ENCODE measurements around the gene DDX1. TPM values are rescaled to one million over a fixed set of nuclear protein-coding genes. Genes with fewer than 3 reads are reported as not detected.

Gene DDX1
- total and polyA plus RNA-seq, 10 of the 15 experiments (the other 5 are each of a cell fraction or from before 2014, with no cell fraction given), result 53.2 to 134 (median 85.6) TPM

- peak; percentile 70; the same call in 1 of the 2 replicates for TF ChIP-seq NR2C1 (IDR thresholded peaks at IDR 0.05)
- 0 out of 4 replicates have a peak, but pooled peaks of 1 of the 2 experiments have one; percentile 9 for TF ChIP-seq CEBPB (IDR thresholded peaks at IDR 0.05; ENCODE audit: borderline replicate concordance in 1 of 2, low read depth in 2 of 2, low read length in 2 of 2)
- TF ChIP-seq HCFC1 (IDR thresholded peaks at IDR 0.05; ENCODE audit: low read length), result peak; percentile 86
- TF ChIP-seq POLR2AphosphoS5 (IDR thresholded peaks at IDR 0.05; ENCODE audit: low read length), result peak; percentile 84
- TF ChIP-seq IRF4 (IDR thresholded peaks at IDR 0.05; ENCODE audit: low read depth, low read length), result no peak
- TF ChIP-seq TAF1 (IDR thresholded peaks at IDR 0.05; ENCODE audit: borderline replicate concordance, low read depth, low read length), result peak; percentile 96; the same call in 1 of the 2 replicates
- TF ChIP-seq CHD1 (IDR thresholded peaks at IDR 0.05; ENCODE audit: low read depth, low read length), result peak; percentile 61; the same call in 1 of the 2 replicates
- no peak for TF ChIP-seq SMC3 (IDR thresholded peaks at IDR 0.05; ENCODE audit: borderline replicate concordance, low read length)
- TF ChIP-seq STAT1 (conservative IDR thresholded peaks at IDR 0.05), result peak; percentile 86; the same call in 1 of the 2 replicates
- peak; percentile 7; the same call in 1 of the 2 replicates for TF ChIP-seq PAX5 (IDR thresholded peaks at IDR 0.05; ENCODE audit: borderline replicate concordance, low read depth, low read length)
- TF ChIP-seq ZNF274 (IDR thresholded peaks at IDR 0.05; ENCODE audit: insufficient read depth, insufficient read length), result no peak
- TF ChIP-seq ZNF217 (IDR thresholded peaks at IDR 0.05), result no peak
- TF ChIP-seq, protein P1, sequence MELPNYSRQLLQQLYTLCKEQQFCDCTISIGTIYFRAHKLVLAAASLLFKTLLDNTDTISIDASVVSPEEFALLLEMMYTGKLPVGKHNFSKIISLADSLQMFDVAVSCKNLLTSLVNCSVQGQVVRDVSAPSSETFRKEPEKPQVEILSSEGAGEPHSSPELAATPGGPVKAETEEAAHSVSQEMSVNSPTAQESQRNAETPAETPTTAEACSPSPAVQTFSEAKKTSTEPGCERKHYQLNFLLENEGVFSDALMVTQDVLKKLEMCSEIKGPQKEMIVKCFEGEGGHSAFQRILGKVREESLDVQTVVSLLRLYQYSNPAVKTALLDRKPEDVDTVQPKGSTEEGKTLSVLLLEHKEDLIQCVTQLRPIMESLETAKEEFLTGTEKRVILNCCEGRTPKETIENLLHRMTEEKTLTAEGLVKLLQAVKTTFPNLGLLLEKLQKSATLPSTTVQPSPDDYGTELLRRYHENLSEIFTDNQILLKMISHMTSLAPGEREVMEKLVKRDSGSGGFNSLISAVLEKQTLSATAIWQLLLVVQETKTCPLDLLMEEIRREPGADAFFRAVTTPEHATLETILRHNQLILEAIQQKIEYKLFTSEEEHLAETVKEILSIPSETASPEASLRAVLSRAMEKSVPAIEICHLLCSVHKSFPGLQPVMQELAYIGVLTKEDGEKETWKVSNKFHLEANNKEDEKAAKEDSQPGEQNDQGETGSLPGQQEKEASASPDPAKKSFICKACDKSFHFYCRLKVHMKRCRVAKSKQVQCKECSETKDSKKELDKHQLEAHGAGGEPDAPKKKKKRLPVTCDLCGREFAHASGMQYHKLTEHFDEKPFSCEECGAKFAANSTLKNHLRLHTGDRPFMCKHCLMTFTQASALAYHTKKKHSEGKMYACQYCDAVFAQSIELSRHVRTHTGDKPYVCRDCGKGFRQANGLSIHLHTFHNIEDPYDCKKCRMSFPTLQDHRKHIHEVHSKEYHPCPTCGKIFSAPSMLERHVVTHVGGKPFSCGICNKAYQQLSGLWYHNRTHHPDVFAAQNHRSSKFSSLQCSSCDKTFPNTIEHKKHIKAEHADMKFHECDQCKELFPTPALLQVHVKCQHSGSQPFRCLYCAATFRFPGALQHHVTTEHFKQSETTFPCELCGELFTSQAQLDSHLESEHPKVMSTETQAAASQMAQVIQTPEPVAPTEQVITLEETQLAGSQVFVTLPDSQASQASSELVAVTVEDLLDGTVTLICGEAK (IDR thresholded peaks at IDR 0.05; ENCODE audit: borderline replicate concordance), result peak; percentile 98
- TF ChIP-seq RAD21 (IDR thresholded peaks at IDR 0.05; ENCODE audit: insufficient read depth, low read depth, low read length), result no peak
- no peak for TF ChIP-seq NFIC (IDR thresholded peaks at IDR 0.05; ENCODE audit: low read depth, low read length)
- TF ChIP-seq, protein P2, sequence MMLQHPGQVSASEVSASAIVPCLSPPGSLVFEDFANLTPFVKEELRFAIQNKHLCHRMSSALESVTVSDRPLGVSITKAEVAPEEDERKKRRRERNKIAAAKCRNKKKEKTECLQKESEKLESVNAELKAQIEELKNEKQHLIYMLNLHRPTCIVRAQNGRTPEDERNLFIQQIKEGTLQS (IDR thresholded peaks at IDR 0.05; ENCODE audit: borderline replicate concordance, extremely low read depth, low read depth, low read length), result no peak
- TF ChIP-seq, protein P3, sequence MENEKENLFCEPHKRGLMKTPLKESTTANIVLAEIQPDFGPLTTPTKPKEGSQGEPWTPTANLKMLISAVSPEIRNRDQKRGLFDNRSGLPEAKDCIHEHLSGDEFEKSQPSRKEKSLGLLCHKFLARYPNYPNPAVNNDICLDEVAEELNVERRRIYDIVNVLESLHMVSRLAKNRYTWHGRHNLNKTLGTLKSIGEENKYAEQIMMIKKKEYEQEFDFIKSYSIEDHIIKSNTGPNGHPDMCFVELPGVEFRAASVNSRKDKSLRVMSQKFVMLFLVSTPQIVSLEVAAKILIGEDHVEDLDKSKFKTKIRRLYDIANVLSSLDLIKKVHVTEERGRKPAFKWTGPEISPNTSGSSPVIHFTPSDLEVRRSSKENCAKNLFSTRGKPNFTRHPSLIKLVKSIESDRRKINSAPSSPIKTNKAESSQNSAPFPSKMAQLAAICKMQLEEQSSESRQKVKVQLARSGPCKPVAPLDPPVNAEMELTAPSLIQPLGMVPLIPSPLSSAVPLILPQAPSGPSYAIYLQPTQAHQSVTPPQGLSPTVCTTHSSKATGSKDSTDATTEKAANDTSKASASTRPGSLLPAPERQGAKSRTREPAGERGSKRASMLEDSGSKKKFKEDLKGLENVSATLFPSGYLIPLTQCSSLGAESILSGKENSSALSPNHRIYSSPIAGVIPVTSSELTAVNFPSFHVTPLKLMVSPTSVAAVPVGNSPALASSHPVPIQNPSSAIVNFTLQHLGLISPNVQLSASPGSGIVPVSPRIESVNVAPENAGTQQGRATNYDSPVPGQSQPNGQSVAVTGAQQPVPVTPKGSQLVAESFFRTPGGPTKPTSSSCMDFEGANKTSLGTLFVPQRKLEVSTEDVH (IDR thresholded peaks at IDR 0.05; ENCODE audit: low read depth, partially characterized antibody), result peak; percentile 77
- no peak for TF ChIP-seq NFXL1 (IDR thresholded peaks at IDR 0.05; ENCODE audit: borderline replicate concordance)
- TF ChIP-seq ZBTB33 (IDR thresholded peaks at IDR 0.05), result no peak
- no peak for TF ChIP-seq ZZZ3 (IDR thresholded peaks at IDR 0.05; ENCODE audit: control insufficient read depth, insufficient read length, low read depth)
Observed at GRCh38 chr2:15591692-15592463, at the start of gene DDX1 (continued).
